Left lung (tissue), 14 donors: ENCODE data around the gene GPHA2. TPM values are rescaled to one million over a fixed set of nuclear protein-coding genes. Genes with fewer than 3 reads are reported as not detected.
A peak's percentile ranks its signal among the peaks of the same experiment; 100 is the strongest.
"Not testable (repeated sequence)": the region's sequence is repeated elsewhere in the genome, so short reads cannot be mapped to it uniquely, and the experiment has no call there.

Experiments
- ATAC-seq: fragments of 200-7000 bp; cut with Tn5 transposase; one replicate; pipeline ENCODE4 v1.9.1; 2020; ENCODE audit warnings: moderate library complexity
- DNase-seq, 4 donors: peaks; one replicate each; pipeline ENCODE4 v3.0.0-alpha.2; 2013 to 2020
- H3K27ac ChIP-seq, 2 donors: fragments of 200-600 bp; sonication (generic) in 1 of 2; one replicate each; pipeline versions ENCODE4 v1.5.0 to v1.8.0; 2020 to 2021
- H3K27me3 ChIP-seq, 2 donors: fragments of 200-600 bp; sonication (generic) in 1 of 2; one replicate each; pipeline versions ENCODE4 v1.5.0 to v1.8.0; 2020 to 2021
- H3K36me3 ChIP-seq, 2 donors: fragments of 200-600 bp; sonication (generic) in 1 of 2; one replicate each; pipeline versions ENCODE4 v1.5.0 to v1.8.0; 2020 to 2021
- H3K4me1 ChIP-seq, 2 donors: fragments of 200-600 bp; one replicate each; pipeline ENCODE4 v1.8.0; 2021
- H3K4me3 ChIP-seq, 2 donors: fragments of 200-600 bp; sonication (generic) in 1 of 2; one replicate each; pipeline versions ENCODE4 v1.5.0 to v1.8.0; 2020 to 2021; ENCODE audit warnings: mild to moderate bottlenecking in 1 of 2
- H3K9me3 ChIP-seq, 2 donors: fragments of 200-600 bp; sonication (generic) in 1 of 2; one replicate each; pipeline versions ENCODE4 v1.5.0 to v1.8.0; 2020 to 2021
- intact Hi-C, 2 donors: fragments of 100-400 bp; cut with DNase I; formaldehyde crosslinking; loops; one replicate each; pipeline versions ENCODE4 v1.11.2 to v1.14.2; 2022
- long read RNA-seq, 12 donors: library from polyadenylated mRNA in 2 of 12; unstranded in 2 of 12; transcript quantifications; one replicate each; pipeline ENCODE4 v2.0.0 and lab custom pipeline, GENCODE V29; 2019 to 2026
- polyA plus RNA-seq, 6 donors: library from polyadenylated mRNA; unstranded; fragments of 120-200 nt; gene quantifications; one replicate each; pipeline ENCODE4 v1.2.1, GENCODE V29; 2013; ENCODE audit not compliant: insufficient read length in 6 of 6
- total RNA-seq, 2 donors: library from RNA; stranded (reverse); fragmentation: NEBNext Ultra II Directional; extraction: Animal tissue kit (Norgen Biotek cat#: 25700); gene quantifications; one replicate each; pipeline ENCODE4 v1.2.1, GENCODE V29; 2021
- TF ChIP-seq, protein P1 (sequence below), 2 donors: fragments of 200-600 bp; sonication (generic) in 1 of 2; IDR thresholded peaks; one replicate each; pipeline versions ENCODE4 v1.5.0 to v1.8.0; 2021; ENCODE audit warnings: antibody characterized with exemption in 2 of 2
- donor health status: DM: no; HTN: yes; CAD: no.
- donor health status: DM: no; HTN: no; CAD: no.

Gene GPHA2, protein sequence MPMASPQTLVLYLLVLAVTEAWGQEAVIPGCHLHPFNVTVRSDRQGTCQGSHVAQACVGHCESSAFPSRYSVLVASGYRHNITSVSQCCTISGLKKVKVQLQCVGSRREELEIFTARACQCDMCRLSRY
- total RNA-seq (not detected), polyA plus RNA-seq (under 1 TPM in 3 of 6 donors, not detected in 3; 0.25 to 0.60 (median 0.49) TPM)
- long read RNA-seq, donor 1, result 0 reads
- long read RNA-seq, donor 2, result 0 reads
- long read RNA-seq, donor 3, result 0 reads
- long read RNA-seq, donor 4, result 0 reads
- long read RNA-seq, donor 5, partial matches to known transcripts, result 0 of 1 reads
- long read RNA-seq, donor 5, other reads (novel, unspliced or antisense), result 0 of 1 reads
- long read RNA-seq, donor 6, result 0 reads
- long read RNA-seq, donor 7, partial matches to known transcripts, result 0 of 1 reads
- long read RNA-seq, donor 7, other reads (novel, unspliced or antisense), result 0 of 1 reads
- long read RNA-seq, donor 8, partial matches to known transcripts, result 0 of 1 reads
- long read RNA-seq, donor 8, other reads (novel, unspliced or antisense), result 0 of 1 reads
- long read RNA-seq, donor 9, result 0 reads
- long read RNA-seq, donor 10, result 0 reads
- long read RNA-seq, donor 11, result 0 reads
- long read RNA-seq, donor 12, result 0 reads

DNA sequence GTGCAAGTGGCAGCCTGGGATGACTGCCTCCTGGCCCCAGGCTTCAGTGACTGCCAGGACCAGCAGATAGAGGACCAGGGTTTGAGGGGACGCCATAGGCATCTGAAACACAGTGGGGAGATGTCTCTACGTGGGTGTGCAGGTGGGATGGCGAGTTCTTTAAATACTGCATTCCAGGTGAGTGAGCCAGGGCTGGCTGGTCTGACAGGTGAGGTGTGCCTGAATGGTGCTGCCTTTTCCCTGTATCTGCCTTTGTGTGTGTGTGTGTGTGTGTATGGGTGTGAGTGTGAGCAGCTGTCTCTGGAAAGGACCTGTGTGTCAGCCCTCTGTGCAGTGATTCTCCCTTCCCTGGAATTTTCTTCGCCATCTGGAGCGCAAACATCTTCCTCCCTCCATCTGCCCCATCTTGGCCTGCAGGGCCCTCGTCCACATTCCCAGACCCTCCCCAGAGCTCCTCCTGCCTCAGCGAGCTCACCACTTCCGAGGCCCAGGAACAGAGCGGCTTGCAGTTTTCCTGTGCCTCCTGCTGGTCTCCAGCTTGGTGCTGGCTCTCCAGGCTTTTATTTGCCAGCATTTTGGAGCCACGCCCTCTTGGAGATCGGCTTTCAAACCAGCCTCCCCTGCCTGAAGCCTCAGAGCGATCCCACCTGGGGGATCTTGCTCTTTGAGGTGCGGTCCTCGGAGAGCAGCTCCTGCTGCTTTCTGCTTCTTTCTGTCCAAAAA is at the start of gene GPHA2:
TSS of gene GPHA2 (minus strand) at position 535 of the 723 bp plus-strand sequence. CDS start at position 102, 433 bp downstream.
- Histone ChIP-seq H3K4me1 (no peaks in the 10 kb centered on the region), H3K36me3 (peaks cover 0 to 47% of the 10 kb centered on the region in 2 donors), H3K4me3 (no peak within 1 kb of the TSS), H3K9me3 (no peaks in the 10 kb centered on the region), H3K27me3 (no peaks in the 10 kb centered on the region), H3K27ac (no peak within 1 kb of the TSS)
- TF ChIP-seq, protein P1, sequence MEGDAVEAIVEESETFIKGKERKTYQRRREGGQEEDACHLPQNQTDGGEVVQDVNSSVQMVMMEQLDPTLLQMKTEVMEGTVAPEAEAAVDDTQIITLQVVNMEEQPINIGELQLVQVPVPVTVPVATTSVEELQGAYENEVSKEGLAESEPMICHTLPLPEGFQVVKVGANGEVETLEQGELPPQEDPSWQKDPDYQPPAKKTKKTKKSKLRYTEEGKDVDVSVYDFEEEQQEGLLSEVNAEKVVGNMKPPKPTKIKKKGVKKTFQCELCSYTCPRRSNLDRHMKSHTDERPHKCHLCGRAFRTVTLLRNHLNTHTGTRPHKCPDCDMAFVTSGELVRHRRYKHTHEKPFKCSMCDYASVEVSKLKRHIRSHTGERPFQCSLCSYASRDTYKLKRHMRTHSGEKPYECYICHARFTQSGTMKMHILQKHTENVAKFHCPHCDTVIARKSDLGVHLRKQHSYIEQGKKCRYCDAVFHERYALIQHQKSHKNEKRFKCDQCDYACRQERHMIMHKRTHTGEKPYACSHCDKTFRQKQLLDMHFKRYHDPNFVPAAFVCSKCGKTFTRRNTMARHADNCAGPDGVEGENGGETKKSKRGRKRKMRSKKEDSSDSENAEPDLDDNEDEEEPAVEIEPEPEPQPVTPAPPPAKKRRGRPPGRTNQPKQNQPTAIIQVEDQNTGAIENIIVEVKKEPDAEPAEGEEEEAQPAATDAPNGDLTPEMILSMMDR (IDR thresholded peaks at IDR 0.05), result no peak
- intact Hi-C loops, result no loop called here
- DNase-seq (peak in 2 of 4 donors; percentile 28 to 37), ATAC-seq (peak; percentile 22)

DNA sequence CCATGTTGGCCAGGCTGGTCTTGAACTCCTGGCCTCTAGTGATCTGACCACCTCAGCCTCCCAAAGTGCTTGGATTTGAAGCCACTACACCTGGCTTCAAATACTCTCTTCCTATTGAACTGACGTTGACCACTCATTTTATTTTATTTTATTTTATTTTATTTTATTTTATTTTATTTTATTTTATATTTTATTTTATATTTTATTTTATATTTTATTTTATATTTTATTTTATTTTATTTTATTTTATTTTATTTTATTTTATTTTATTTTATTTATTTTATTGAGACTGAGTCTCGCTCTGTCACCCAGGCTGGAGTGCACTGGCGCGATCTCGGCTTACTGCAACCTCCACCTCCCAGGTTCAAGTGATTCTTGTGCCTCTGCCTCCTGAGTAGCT is 47.6 kb upstream of the GPHA2 start:
- H3K9me3 ChIP-seq, H3K27ac ChIP-seq, intact Hi-C loops, H3K36me3 ChIP-seq, H3K27me3 ChIP-seq, DNase-seq, ATAC-seq, H3K4me3 ChIP-seq, H3K4me1 ChIP-seq: not testable (repeated sequence)

DNA sequence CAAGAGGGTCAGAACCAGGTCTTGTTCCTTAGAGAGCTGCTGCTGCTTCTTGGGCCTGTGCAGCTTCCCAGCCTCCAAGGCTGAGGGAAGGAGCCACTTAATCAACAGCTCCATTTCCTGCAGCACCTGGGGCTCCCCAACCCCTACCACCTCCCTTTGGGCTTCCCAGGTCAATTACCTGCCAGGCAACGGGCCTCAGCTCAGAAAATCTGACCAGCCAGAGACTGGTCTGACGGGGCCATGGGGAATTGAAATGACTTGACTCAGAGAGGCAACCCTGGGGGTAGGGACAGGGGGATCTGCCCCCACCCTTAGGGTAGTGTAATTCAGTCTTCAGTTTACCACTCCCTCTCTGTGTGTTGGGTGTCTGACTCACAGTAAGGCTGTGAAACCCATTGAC is 41.0 kb upstream of the GPHA2 start:
- TF ChIP-seq, protein P1 (IDR thresholded peaks at IDR 0.05), result no peak
- Histone ChIP-seq H3K4me3 (no peak overlapping the region), H3K27me3 (peaks cover 0 to 19% of the 10 kb centered on the region in 2 donors), H3K27ac (no peak overlapping the region), H3K4me1 (peaks cover 0 to 2% of the 10 kb centered on the region in 2 donors), H3K9me3 (no peaks in the 10 kb centered on the region), H3K36me3 (no peaks in the 10 kb centered on the region)
- intact Hi-C loops, result no loop called here
- peak in 1 of 4 donors; percentile 2 for DNase-seq
- ATAC-seq, result no peak

DNA sequence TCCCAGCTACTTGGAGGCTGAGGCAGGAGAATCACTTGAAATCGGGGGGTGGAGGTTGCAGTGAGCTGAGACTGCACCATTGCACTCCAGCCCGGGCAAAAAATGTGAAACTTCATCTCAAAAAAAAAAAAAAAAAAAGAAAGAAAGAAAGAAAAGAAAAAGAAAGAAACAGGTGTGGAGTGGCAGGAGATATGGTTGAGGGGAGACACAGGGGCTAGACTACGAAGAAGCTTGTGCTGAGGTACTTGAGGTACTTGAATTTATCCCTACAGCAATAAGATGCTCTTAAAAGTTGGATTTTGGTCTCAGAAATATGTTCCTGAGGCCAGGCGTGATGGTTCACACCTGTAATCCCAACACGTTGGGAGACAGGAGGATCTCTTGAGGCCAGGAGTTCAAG is 38.4 kb upstream of the GPHA2 start:
- no peak for DNase-seq

More for the DNA sequence above, 38.4 kb upstream of the GPHA2 start:
- Histone ChIP-seq H3K9me3 (no peaks in the 10 kb centered on the region), H3K27ac (no peak overlapping the region), H3K4me1 (peaks cover 0 to 9% of the 10 kb centered on the region in 2 donors), H3K4me3 (no peak overlapping the region), H3K36me3 (no peaks in the 10 kb centered on the region), H3K27me3 (peaks cover 0 to 30% of the 10 kb centered on the region in 2 donors)
- no peak for ATAC-seq
- TF ChIP-seq, protein P1 (IDR thresholded peaks at IDR 0.05), result no peak
- intact Hi-C loops, result no loop called here
